OCI-LY7 (cell line): ENCODE results near the gene CCDC57. TPM values are rescaled to one million over a fixed set of nuclear protein-coding genes. Genes with fewer than 3 reads are reported as not detected.

ENCODE experiments used
- BruUV-seq: library from RNA; stranded (reverse); fragments of 400-500 nt; replicated peaks from 2 replicates; lab custom pipeline; 2021; lab: Mats Ljungman, UMichigan
- CTCF ChIA-PET: fragments of 300-600 bp; sonication (Branson Sonifier 250); formaldehyde crosslinking; loops from one replicate; lab custom pipeline; 2022; ENCODE audit warnings: antibody characterized with exemption; ENCODE audit not compliant: unreplicated experiment; lab: Charles Lee
- POLR2A ChIA-PET: fragments of 300-600 bp; sonication (Branson Sonifier 250); formaldehyde crosslinking; loops from one replicate; lab custom pipeline; 2022; ENCODE audit warnings: antibody characterized with exemption; lab: Charles Lee
- DNase-seq: peaks from one replicate; pipeline ENCODE4 v3.0.0-alpha.2; 2015; ENCODE audit warnings: low spot score
- H2AFZ ChIP-seq: fragments of 200-600 bp; sonication (generic), shearing (Covaris generic); 2 replicates; pipeline ENCODE4 v1.6.1; 2014; ENCODE audit warnings: mild to moderate bottlenecking, antibody characterized with exemption, low read length, moderate library complexity
- H3K27ac ChIP-seq: fragments of 200-600 bp; sonication (generic); 2 replicates; pipeline ENCODE4 v1.5.1; 2014; ENCODE audit warnings: mixed run types, low read depth, mild to moderate bottlenecking, moderate library complexity, low read length, inconsistent platforms; ENCODE audit not compliant: poor library complexity, severe bottlenecking
- H3K36me3 ChIP-seq: fragments of 200-600 bp; sonication (generic); 2 replicates; pipeline ENCODE4 v1.6.1; 2014; ENCODE audit warnings: mild to moderate bottlenecking, antibody characterized with exemption, low read length, moderate library complexity, mixed read lengths; ENCODE audit not compliant: insufficient read depth
- H3K4me1 ChIP-seq: fragments of 200-600 bp; sonication (generic); 2 replicates; pipeline ENCODE4 v1.5.1; 2014; ENCODE audit warnings: mild to moderate bottlenecking, low read length; ENCODE audit not compliant: insufficient read depth, poor library complexity, severe bottlenecking
- H3K4me2 ChIP-seq: fragments of 200-600 bp; sonication (generic); 2 replicates; pipeline ENCODE4 v1.6.1; 2014; ENCODE audit warnings: mild to moderate bottlenecking, low read length
- H3K4me3 ChIP-seq: fragments of 200-600 bp; sonication (generic); 2 replicates; pipeline ENCODE4 v1.5.1; 2014; ENCODE audit warnings: mild to moderate bottlenecking, low read depth, low read length; ENCODE audit not compliant: poor library complexity, severe bottlenecking
- H3K79me2 ChIP-seq: fragments of 200-600 bp; sonication (generic); 2 replicates; pipeline ENCODE4 v1.6.1; 2016; ENCODE audit warnings: low read depth, mild to moderate bottlenecking, low read length, moderate library complexity, mixed read lengths; ENCODE audit not compliant: insufficient read depth
- H3K9me2 ChIP-seq: fragments of 200-600 bp; sonication (generic); 2 replicates; pipeline ENCODE4 v1.6.1; 2016; ENCODE audit warnings: mild to moderate bottlenecking, low read length, mixed read lengths; ENCODE audit not compliant: insufficient read depth
- H3K9me3 ChIP-seq: fragments of 200-600 bp; sonication (generic); 2 replicates; pipeline ENCODE4 v1.6.1; 2014; ENCODE audit warnings: mild to moderate bottlenecking, mixed run types, low read length, mixed read lengths
- H4K20me1 ChIP-seq: fragments of 200-600 bp; sonication (generic); 2 replicates; pipeline ENCODE4 v1.6.1; 2014; ENCODE audit warnings: mild to moderate bottlenecking, antibody characterized with exemption, low read length, moderate library complexity, mixed read lengths; ENCODE audit not compliant: insufficient read depth
- CTCF ChIP-seq: fragments of 200-600 bp; sonication (generic); conservative IDR thresholded peaks from 2 replicates; pipeline ENCODE4 v1.5.1; 2014; ENCODE audit warnings: mild to moderate bottlenecking, antibody characterized with exemption, low read length, moderate library complexity, mixed read lengths
- EZH2phosphoT487 ChIP-seq: fragments of 200-600 bp; sonication (generic); IDR thresholded peaks from 2 replicates; pipeline ENCODE4 v1.6.1; 2018; ENCODE audit warnings: low read depth, borderline replicate concordance, mild to moderate bottlenecking, mixed run types, antibody characterized with exemption, low read length, moderate library complexity, mixed read lengths
- intact Hi-C: fragments of 100-400 bp; cut with micrococcal nuclease; formaldehyde crosslinking; loops from one replicate; pipeline ENCODE4 v1.10.0; 2022; ENCODE audit not compliant: unreplicated experiment
- total RNA-seq, 2 experiments: library from RNA; depleted of rRNA in 1 of 2; stranded (reverse); fragments of >200 nt in 1 of 2; shearing (Covaris generic) in 1 of 2; gene quantifications; 2 replicates each; pipeline ENCODE4 v1.2.3, GENCODE V29; 2014 to 2022

Gene CCDC57
- total RNA-seq, 2 experiments from 2014 or later: 34.5 to 58.7 TPM

DNA sequence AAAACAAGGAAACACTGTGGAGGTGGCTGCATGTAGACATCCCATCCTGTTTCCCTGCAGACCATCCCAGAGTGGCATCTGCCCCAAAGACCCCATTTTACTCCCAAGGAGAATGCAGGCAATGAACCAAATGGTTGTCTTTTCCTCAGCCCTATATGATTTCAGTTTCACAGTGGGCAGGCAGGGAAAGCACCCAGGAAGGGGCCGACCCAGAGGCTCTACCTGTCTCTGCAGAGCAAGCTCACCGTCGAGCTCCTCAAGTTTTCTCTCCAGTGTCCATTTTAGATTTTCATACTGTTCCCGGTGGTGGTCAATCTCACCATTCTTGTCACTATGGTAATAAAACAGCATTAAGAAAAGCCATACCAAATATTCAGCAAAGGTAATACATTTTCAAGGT, 14.6 kb downstream of the CCDC57 start:
- Histone ChIP-seq H3K9me3 (no peaks in the 10 kb centered on the region), H3K4me1 (peaks cover 4% of the 10 kb centered on the region), H3K4me3 (no peak overlapping the region), H3K4me2 (no peak overlapping the region), H3K9me2 (no peaks in the 10 kb centered on the region), H3K36me3 (peaks cover 26% of the 10 kb centered on the region; the same call in 1 of the 2 replicates), H3K27ac (no peak overlapping the region), H2AFZ (no peak overlapping the region), H4K20me1 (no peaks in the 10 kb centered on the region), H3K79me2 (no peaks in the 10 kb centered on the region)
- no peak for DNase-seq
- BruUV-seq: no TSS peak
- TF ChIP-seq EZH2phosphoT487 (no peak), CTCF (no peak)
- POLR2A ChIA-PET: no interaction called here
- intact Hi-C loops: no loop called here
- CTCF ChIA-PET: no interaction called here

DNA sequence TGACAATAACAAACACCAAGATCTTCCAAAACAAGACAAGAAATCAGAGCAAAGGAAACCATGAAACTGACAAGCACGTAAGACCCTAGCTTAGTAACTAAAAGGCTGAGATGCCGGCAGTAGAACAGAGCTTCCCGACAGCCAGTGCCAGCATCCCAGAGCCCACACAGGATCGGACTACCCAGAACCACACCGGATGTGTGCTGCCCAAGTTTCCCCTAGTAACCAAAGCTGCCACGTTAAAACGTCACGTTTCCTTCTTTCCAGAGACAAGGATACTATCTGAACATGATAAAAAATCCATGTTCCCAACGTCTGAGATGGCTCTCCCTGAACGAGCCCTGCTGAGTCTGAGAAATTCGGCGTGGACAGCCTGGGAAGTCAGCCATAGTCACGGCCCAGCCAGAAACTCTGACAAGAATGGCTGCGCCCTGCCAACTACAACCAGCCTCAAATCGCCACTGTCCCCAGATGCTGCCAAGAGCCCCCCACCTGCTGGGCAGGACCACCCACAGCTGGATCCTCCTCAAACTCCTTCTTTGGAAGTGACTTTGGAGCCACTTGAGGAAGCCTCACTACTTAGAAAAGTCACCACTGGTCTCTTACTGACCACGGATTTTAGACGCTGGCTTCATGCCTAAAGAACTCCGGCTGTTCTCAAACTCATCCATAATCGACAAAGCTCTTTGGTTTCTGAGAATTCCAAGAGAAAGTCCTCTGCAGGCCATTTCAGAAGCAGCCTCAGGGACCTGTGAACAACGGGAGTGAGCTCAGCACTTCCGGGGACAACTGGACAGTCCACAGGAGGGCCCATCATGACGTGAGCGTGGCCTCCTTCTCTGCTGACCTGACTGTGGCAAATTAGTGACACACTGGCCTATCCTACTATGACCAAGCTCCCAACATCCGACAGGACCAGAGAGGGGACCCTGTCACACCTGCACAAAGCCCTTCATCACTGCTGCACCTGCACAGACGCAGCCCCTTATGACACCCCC, 16.7 kb downstream of the CCDC57 start:
- CTCF ChIA-PET: no interaction called here
- no peaks in the 10 kb centered on the region for H4K20me1 ChIP-seq

More for the DNA sequence above, 16.7 kb downstream of the CCDC57 start:
- DNase-seq: no peak
- H3K79me2 ChIP-seq: no peaks in the 10 kb centered on the region
- TF ChIP-seq CTCF: no peak
- TF ChIP-seq EZH2phosphoT487: no peak
- POLR2A ChIA-PET: no interaction called here
- no peaks in the 10 kb centered on the region for H3K9me3 ChIP-seq
- H3K27ac ChIP-seq: no peak overlapping the region
- no peaks in the 10 kb centered on the region for H3K9me2 ChIP-seq
- H3K4me3 ChIP-seq: no peak overlapping the region
- no TSS peak for BruUV-seq
- H3K4me2 ChIP-seq: no peak overlapping the region
- no peak overlapping the region for H2AFZ ChIP-seq
- H3K36me3 ChIP-seq: peaks cover 33% of the 10 kb centered on the region; the same call in 1 of the 2 replicates
- peaks cover 4% of the 10 kb centered on the region for H3K4me1 ChIP-seq
- intact Hi-C loops: no loop called here
